ENCODE results near the gene DYNLT4. TPM values are rescaled to one million over a fixed set of nuclear protein-coding genes. Genes with fewer than 3 reads are reported as not detected.

DYNLT4 gene
- total RNA-seq, 1 donor from 2014 or later, result 0.73 TPM

DNA sequence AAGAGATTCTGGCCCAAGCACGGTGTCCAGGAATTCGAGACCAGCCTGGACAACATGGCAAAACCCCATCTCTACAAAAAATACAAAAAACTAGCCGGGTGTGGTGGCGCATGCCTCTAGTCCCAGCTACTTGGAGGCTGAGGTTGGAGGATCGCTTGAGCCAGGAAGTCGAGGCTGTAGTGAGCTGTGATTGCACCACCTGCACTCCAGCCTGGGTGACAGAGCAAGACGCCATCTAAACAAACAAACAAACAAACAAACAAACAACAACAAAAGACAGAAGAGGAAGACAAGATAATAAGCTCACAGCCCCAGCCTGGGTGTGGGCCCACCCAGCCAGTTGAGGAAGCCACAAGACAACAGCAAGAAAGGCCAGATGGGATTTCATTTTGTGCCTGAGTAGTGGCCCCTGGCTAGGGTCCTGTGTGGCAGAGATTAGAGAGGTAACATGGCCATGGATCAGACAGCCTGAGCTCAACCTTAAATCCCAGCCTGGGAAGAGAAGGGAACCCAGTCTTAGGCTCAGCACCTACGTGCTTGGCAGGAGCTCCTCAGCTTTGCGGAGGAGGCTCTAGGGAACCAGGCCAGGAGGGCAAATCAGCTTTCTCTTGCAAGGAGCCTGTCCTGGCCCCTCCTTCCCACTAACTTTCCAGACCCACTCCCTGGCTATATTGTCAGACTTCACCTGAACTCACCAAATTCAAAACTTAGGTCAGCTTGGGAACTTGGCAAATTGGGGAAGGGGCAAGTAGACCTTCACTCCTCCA is 14.2 kb downstream of the DYNLT4 start:
- intact Hi-C loops (cut with micrococcal nuclease), result no loop called here

- intact Hi-C loops (cut with micrococcal nuclease), result no loop called here
These were observed 16.0 kb downstream of the DYNLT4 start for GRCh38 chr1:44790968-44791801.

DNA sequence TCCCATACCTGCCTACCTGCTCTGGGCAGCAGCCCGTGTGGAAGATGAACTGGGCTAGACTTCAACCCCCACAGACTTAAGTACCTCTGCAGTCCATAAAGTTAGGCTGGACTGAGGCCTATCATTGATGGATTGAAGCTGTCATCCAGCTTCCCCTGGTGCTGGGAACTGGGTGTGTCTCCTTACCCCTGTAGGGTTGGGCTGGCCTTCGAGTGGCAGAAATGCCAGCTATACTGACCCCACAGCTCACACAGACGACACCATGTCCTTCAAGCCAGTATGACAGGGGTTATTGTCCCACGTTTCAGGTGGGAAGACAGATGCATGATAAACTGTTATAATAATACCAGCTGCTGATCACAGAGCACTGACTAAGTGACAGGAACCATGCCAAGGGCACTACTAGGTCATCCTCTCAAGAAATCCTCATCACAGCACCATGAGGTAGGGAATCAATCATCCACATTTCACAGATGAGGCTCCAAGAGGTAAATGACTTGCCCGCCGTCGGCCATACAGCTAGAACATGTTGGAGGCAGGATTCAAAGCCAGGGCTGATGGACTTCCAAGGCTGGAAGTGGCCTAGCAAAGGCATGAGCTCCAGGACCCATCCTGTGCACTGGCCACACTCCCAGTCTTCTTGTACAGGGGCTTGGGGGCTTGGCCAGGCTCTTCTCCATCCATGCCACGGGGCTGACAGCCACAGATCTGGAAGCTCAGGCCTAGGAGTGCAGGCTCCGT is 18.9 kb downstream of the DYNLT4 start, which contains the start of gene BEST4:
BEST4 (minus strand) TSS at position 51 of the 741 bp plus-strand sequence. CDS start 465 bp downstream, outside the sequence.
- intact Hi-C loops (cut with micrococcal nuclease), result loop anchor here (5.0 kb wide), 1 partner anchor 224 kb away; the partner anchor contains the start of genes HECTD3 and UROD

DNA sequence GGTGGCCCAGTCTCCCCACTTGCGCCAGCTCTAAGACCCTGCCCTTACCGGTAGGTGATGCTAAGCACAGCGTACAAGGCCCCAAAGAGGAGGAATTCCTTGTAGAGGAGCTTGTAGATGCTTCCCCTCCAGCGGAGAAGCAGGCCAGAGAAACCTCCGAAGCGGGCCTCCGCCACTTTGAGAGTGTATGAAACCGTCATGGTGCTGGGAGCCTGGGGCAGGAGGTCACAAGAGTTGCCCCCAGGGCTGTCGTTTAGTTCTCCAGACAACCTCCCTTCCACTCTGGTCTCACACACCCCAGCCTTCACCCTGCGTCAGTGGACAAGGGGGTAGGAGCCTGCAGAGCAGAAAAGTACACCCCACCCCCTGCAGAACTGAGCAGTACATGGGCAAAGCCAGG is 19.6 kb downstream of the DYNLT4 start:
- intact Hi-C loops (cut with micrococcal nuclease), result loop anchor here (5.0 kb wide), 1 partner anchor 225 kb away; the partner anchor contains the start of genes HECTD3 and UROD

DNA sequence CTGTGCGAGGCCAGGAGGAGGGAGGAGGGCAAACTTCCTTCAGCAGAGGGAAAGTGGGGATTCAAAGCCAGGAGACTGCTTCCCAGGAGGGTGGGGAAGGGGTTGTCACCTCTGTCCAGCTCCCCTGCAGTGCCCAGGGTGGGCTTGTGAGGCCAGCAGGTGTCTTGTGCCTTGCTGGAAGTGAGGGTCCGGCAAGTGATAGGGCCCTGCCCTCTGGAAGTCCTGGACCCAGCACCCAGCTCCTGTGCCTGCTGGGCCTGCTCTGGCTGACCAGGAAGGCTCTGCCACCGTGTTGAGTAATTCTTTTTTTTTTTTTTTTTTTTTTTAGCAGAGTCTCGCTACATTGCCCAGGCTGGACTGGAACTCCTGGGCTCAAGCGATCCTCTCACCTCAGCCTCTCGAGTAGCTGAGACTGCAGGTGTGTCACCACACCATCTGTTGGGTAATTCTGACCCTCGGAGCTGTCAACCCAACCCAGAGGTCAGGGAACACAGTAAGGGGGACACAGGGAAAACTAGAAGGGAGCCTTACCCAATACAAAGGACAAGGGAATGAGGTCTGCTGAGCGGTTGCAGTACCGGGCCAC is 20.2 kb downstream of the DYNLT4 start:
- intact Hi-C loops (cut with micrococcal nuclease), result loop anchor here (1.0 to 5.0 kb wide), 2 partner anchors 32 to 225 kb away; partner anchors contain the start of genes HECTD3 and UROD

DNA sequence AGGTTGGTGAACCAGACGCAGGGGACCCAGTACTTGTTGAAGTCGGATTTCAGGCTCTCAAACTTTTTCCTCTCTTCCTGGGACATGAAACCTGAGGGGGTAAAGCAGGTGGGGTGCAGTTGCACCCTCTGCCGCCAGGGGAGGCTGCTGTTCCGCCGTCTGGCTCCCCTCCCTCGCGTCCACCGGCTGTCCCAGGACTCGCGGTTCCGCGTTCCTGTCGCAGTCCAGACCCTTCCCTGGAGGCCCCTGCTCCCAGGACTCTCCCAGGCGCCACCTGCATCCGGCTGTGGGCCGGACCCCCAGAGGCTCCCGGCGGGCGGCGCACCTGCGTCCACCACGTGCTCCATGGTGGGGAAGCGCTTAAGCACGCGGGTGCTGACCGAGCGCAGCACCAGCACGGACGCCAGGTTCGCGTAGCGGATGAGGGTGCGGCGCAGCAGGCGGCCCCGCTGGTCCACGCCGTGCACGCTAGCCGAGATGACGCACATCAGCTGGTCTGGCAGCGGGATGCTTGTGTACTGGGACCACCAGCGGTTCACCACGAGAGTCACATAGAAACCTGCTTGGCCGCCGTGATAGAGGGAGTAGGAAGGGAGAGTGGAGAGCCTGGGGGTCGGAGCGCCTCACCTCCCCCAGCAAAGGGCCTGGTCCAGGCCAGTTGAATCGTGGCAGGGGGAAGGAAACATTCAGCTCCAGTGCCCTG is 20.9 kb downstream of the DYNLT4 start:
- intact Hi-C loops (cut with micrococcal nuclease), result loop anchor here (1.0 to 5.0 kb wide), 2 partner anchors 33 to 226 kb away; partner anchors contain the start of genes HECTD3 and UROD

GRCh38 chr1:44785501-44786137 is 21.5 kb downstream of the DYNLT4 start:
- intact Hi-C loops (cut with micrococcal nuclease), result loop anchor here (1.0 to 5.0 kb wide), 2 partner anchors 34 to 227 kb away; partner anchors contain the start of genes HECTD3 and UROD

DNA sequence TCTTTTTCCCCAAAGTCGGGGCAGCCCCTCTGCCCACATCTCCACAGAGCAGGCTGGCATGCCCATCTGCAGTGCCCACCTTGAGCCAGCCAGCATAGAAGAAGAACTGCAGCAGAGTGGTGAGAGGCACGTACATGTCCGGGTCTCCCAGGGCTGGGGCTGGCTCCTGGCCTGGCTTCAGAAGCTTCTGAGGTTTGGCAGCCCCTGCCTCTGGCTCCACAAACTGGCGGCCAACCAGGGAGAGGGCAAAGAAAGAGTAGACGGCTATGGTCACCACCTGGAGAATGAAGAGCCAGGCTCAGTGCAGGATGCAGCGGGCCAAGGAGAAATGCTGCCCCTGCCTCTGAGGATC is 22.1 kb downstream of the DYNLT4 start:
- intact Hi-C loops (cut with micrococcal nuclease), result loop anchor here (5.0 kb wide), 1 partner anchor 227 kb away; the partner anchor contains the start of genes HECTD3 and UROD

GRCh38 chr1:44784094-44785028 is 22.8 kb downstream of the DYNLT4 start:
- intact Hi-C loops (cut with micrococcal nuclease), result loop anchor here (5.0 kb wide), 1 partner anchor 228 kb away; the partner anchor contains the start of genes HECTD3 and UROD

GRCh38 chr1:44783697-44784093 is 23.5 kb downstream of the DYNLT4 start:
- intact Hi-C loops (cut with micrococcal nuclease), result no loop called here

- intact Hi-C loops (cut with micrococcal nuclease), result no loop called here
These were observed 26.5 kb downstream of the DYNLT4 start for GRCh38 chr1:44780583-44781121.

- intact Hi-C loops (cut with micrococcal nuclease), result no loop called here
These were observed 28.2 kb downstream of the DYNLT4 start for GRCh38 chr1:44778705-44779576.

DNA sequence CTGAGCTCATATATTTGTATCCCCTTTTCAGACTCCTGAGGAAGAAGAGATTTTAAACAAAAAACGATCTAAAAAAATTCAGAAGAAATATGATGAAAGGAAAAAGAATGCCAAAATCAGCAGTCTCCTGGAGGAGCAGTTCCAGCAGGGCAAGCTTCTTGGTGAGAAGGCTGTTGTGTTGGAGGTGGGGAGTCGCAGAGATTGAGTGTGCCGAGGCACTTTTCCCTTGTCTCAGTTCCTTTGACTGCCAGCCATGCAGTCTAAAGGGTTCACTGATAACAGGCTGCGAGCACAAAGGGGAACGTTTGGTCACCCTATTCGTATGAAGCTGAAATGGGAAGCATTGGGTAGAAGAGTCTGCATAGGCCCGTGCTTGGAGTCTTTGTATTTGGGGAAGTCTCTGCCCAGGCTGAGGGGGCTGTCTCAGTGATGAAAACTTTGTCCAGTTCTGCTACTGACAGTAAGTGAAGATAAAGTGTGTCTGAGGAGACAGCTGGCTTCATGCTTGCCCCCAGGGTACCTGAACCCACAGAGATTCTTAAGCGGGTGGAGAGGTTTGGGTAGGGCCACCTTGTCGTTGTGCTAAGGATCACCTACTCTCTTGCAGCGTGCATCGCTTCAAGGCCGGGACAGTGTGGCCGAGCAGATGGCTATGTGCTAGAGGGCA is 29.0 kb downstream of the DYNLT4 start:
- intact Hi-C loops (cut with micrococcal nuclease), result no loop called here

DNA sequence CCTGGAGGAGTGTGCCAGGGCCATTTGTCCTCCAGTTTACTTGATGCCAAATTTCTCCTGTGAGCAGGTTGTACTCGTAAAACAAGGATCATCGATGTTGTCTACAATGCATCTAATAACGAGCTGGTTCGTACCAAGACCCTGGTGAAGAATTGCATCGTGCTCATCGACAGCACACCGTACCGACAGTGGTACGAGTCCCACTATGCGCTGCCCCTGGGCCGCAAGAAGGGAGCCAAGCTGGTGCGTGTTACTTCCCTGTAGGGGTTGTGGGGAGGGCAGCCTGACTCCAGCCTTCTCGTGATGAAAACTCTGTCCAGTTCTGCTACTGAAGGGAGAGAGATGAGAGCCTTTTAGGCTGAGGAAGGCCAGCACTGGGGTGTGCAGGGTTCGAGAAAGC is 29.6 kb downstream of the DYNLT4 start:
- intact Hi-C loops (cut with micrococcal nuclease), result no loop called here

- intact Hi-C loops (cut with micrococcal nuclease), result no loop called here
These were observed 30.5 kb downstream of the DYNLT4 start for GRCh38 chr1:44776730-44777068.

DNA sequence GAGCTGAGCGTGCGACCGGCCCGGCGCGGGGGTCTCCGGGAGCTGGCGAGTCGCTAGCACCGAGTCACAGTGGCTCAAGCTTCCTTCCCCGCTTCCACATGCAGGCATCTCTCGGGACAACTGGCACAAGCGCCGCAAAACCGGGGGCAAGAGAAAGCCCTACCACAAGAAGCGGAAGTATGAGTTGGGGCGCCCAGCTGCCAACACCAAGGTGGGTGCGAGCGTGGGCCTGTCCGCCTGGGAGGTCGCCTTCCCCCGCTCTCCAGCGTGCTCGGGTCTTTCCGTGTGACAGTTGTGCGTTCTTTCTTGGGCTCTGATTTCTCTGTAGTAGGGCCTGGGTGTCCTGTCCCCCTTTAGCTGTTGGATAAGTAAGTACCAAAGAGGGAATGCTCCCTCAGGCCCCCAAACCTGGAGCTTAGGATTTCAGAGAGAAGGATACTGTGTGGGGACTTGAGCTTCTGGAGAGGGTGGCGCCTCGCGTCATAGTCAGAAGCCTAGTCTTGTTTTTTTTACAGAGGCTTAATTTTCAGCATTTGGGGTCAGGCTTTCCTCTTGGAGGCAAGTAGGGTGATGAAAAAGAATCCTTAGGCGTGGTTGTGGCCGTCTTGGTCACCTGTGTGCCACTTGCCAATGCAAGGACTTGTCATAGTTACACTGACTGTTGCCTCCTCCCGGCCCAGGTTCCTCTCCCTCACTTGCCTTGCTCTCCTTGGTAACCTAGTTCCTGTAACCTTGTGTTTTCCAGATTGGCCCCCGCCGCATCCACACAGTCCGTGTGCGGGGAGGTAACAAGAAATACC is 31.0 kb downstream of the DYNLT4 start:
- intact Hi-C loops (cut with micrococcal nuclease), result loop anchor here (1.0 to 2.0 kb wide), 3 partner anchors 25 to 45 kb away; partner anchors contain the start of genes KIF2C, PLK3 and RNU5D-1
